Loucy (cell line): ENCODE results near the gene GDF11.

Experiments
- H2AFZ ChIP-seq: fragments of 200-600 bp; sonication (generic); 2 replicates; pipeline ENCODE4 v1.6.0; 2016; ENCODE audit warnings: antibody characterized with exemption, mild to moderate bottlenecking, low read length, moderate library complexity
- H3F3A ChIP-seq: fragments of 200-600 bp; 2 replicates; pipeline ENCODE4 v1.6.0; 2016; ENCODE audit warnings: antibody characterized with exemption, low read depth, mild to moderate bottlenecking
- H3K27me3 ChIP-seq: fragments of 200-600 bp; sonication (generic); 2 replicates; pipeline ENCODE4 v1.6.1; 2014; ENCODE audit warnings: low read length, mild to moderate bottlenecking; ENCODE audit not compliant: insufficient read depth, poor library complexity, severe bottlenecking
- H3K36me3 ChIP-seq: fragments of 200-600 bp; sonication (generic); 2 replicates; pipeline ENCODE4 v1.6.1; 2016; ENCODE audit warnings: low read length; ENCODE audit not compliant: insufficient read depth
- H3K4me1 ChIP-seq: fragments of 200-600 bp; sonication (generic); 2 replicates; pipeline ENCODE4 v1.5.1; 2014; ENCODE audit warnings: low read length, mild to moderate bottlenecking; ENCODE audit not compliant: insufficient read depth, poor library complexity, severe bottlenecking
- H3K4me2 ChIP-seq: fragments of 200-600 bp; sonication (generic); 2 replicates; pipeline ENCODE4 v1.6.0; 2014; ENCODE audit warnings: antibody characterized with exemption, low read length, low read depth, mild to moderate bottlenecking; ENCODE audit not compliant: poor library complexity, severe bottlenecking
- H3K4me3 ChIP-seq: fragments of 200-600 bp; sonication (generic); 2 replicates; pipeline ENCODE4 v1.5.1; 2014; ENCODE audit warnings: low read length, mild to moderate bottlenecking, mixed read lengths; ENCODE audit not compliant: poor library complexity, severe bottlenecking
- H3K79me2 ChIP-seq: fragments of 200-600 bp; sonication (generic); 2 replicates; pipeline ENCODE4 v1.6.1; 2014; ENCODE audit warnings: low read length; ENCODE audit not compliant: insufficient read depth
- H3K9ac ChIP-seq: fragments of 200-600 bp; sonication (generic); 2 replicates; pipeline ENCODE4 v1.6.0; 2014; ENCODE audit warnings: mild to moderate bottlenecking, low read depth, low read length, moderate library complexity; ENCODE audit not compliant: poor library complexity, severe bottlenecking
- H3K9me2 ChIP-seq: fragments of 200-600 bp; sonication (generic); replicated peaks from 2 replicates; pipeline ENCODE4 v1.6.1; 2016; ENCODE audit warnings: low read depth, low read length, mixed read lengths
- H3K9me3 ChIP-seq: fragments of 200-600 bp; sonication (generic); 2 replicates; pipeline ENCODE4 v1.6.1; 2014; ENCODE audit warnings: mild to moderate bottlenecking, antibody characterized with exemption, low read length, low read depth; ENCODE audit not compliant: insufficient read depth
- H4K20me1 ChIP-seq: fragments of 200-600 bp; sonication (generic); 2 replicates; pipeline ENCODE4 v1.6.0; 2014; ENCODE audit warnings: antibody characterized with exemption, low read length, mild to moderate bottlenecking; ENCODE audit not compliant: insufficient read depth, poor library complexity, severe bottlenecking
- EZH2phosphoT487 ChIP-seq: fragments of 200-600 bp; IDR thresholded peaks from 2 replicates; pipeline ENCODE4 v1.6.1; 2018; ENCODE audit warnings: antibody characterized with exemption, mild to moderate bottlenecking, moderate library complexity, borderline replicate concordance
- TF ChIP-seq, protein P1 (sequence below): fragments of 200-600 bp; sonication (generic); conservative IDR thresholded peaks from 2 replicates; pipeline ENCODE4 v1.5.1; 2014; ENCODE audit warnings: mild to moderate bottlenecking, antibody characterized with exemption, low read length

GDF11 gene

GRCh38 chr12:55724226-55724939 is 18.5 kb upstream of the GDF11 start:
- Histone ChIP-seq H3K4me2 (no peak overlapping the region), H3F3A (no peaks in the 10 kb centered on the region), H3K4me1 (peaks cover 18% of the 10 kb centered on the region), H3K79me2 (peaks cover 36% of the 10 kb centered on the region), H3K36me3 (peaks cover 7% of the 10 kb centered on the region; the same call in 1 of the 2 replicates), H3K9ac (no peak overlapping the region), H2AFZ (no peak overlapping the region), H3K4me3 (no peak overlapping the region), H3K9me3 (no peaks in the 10 kb centered on the region), H4K20me1 (peaks cover 23% of the 10 kb centered on the region), H3K27me3 (no peaks in the 10 kb centered on the region), H3K9me2 (no peaks in the 10 kb centered on the region)
- no peak for TF ChIP-seq EZH2phosphoT487
- TF ChIP-seq, protein P1, sequence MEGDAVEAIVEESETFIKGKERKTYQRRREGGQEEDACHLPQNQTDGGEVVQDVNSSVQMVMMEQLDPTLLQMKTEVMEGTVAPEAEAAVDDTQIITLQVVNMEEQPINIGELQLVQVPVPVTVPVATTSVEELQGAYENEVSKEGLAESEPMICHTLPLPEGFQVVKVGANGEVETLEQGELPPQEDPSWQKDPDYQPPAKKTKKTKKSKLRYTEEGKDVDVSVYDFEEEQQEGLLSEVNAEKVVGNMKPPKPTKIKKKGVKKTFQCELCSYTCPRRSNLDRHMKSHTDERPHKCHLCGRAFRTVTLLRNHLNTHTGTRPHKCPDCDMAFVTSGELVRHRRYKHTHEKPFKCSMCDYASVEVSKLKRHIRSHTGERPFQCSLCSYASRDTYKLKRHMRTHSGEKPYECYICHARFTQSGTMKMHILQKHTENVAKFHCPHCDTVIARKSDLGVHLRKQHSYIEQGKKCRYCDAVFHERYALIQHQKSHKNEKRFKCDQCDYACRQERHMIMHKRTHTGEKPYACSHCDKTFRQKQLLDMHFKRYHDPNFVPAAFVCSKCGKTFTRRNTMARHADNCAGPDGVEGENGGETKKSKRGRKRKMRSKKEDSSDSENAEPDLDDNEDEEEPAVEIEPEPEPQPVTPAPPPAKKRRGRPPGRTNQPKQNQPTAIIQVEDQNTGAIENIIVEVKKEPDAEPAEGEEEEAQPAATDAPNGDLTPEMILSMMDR: peak; percentile 91

DNA sequence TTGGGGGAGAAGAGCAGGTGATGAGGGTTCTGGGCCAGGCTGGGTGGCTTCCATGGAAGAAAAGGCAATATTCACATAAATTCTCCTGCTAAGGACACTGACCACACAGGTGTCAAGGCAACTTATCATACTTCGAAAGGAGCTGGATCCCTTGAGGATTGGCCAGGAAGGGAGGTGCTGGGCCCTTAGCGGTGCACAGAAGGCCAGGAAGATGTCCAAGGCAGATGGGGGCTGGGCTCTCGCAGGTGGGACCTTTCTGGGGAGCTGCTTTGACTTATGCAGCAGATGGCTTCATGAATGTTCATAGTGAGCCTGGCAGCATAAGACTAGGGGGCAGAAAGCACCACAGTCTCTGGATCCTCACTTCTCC is 18.0 kb upstream of the GDF11 start:
- Histone ChIP-seq H3K4me3 (no peak overlapping the region), H3K4me2 (no peak overlapping the region), H3K9me2 (no peaks in the 10 kb centered on the region), H3K9ac (no peak overlapping the region), H2AFZ (no peak overlapping the region), H3K79me2 (peaks cover 36% of the 10 kb centered on the region), H4K20me1 (peaks cover 23% of the 10 kb centered on the region), H3K4me1 (peaks cover 18% of the 10 kb centered on the region), H3F3A (peaks cover 3% of the 10 kb centered on the region), H3K36me3 (peaks cover 7% of the 10 kb centered on the region; the same call in 1 of the 2 replicates), H3K9me3 (no peaks in the 10 kb centered on the region), H3K27me3 (no peaks in the 10 kb centered on the region)
- TF ChIP-seq, protein P1: no peak
- no peak for TF ChIP-seq EZH2phosphoT487

DNA sequence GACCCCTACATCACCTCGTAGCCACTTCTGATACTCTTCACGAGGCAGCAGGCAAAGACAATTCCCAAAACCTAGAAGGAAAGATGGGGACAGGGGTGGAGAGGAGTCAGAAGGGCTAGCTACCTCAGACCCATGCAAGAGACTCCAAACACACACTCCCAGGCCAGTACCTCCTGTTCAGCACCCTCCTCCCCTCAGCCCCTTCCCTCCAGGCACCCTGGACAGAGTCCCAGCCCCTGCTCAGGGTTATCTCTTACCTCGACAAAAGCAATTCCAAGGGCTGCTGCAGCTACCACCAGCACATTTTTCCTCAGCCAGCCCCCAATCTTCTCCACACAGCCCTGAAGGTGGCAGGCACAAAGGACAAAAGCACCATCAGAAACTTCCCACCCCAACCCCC is 17.4 kb upstream of the GDF11 start:
- H3K4me2 ChIP-seq: no peak overlapping the region
- H3F3A ChIP-seq: peaks cover 10% of the 10 kb centered on the region
- peaks cover 25% of the 10 kb centered on the region for H3K4me1 ChIP-seq
- TF ChIP-seq, protein P1: no peak
- TF ChIP-seq EZH2phosphoT487: no peak
- H3K79me2 ChIP-seq: peaks cover 36% of the 10 kb centered on the region
- no peak overlapping the region for H3K4me3 ChIP-seq
- H3K9me3 ChIP-seq: no peaks in the 10 kb centered on the region
- no peaks in the 10 kb centered on the region for H3K9me2 ChIP-seq
- no peaks in the 10 kb centered on the region for H3K27me3 ChIP-seq
- H2AFZ ChIP-seq: no peak overlapping the region
- peaks cover 7% of the 10 kb centered on the region; the same call in 1 of the 2 replicates for H3K36me3 ChIP-seq
- no peak overlapping the region for H3K9ac ChIP-seq
- H4K20me1 ChIP-seq: peaks cover 23% of the 10 kb centered on the region
